Peyer's patch (tissue), 4 donors: ENCODE results near the gene ZDHHC24.

ENCODE experiments used
- POLR2A ChIP-seq, 2 donors: fragments of 450-650 bp; IDR thresholded peaks; one replicate each; pipeline ENCODE4 v1.5.1; 2017; ENCODE audit warnings: antibody characterized with exemption in 2 of 2, mild to moderate bottlenecking in 2 of 2, moderate library complexity in 2 of 2
- TF ChIP-seq, protein P1 (sequence below), 6 experiments: fragments of 450-650 bp in 4 of 6; fragments of 200-600 bp in 2 of 6; sonication (generic) in 1 of 6; IDR thresholded peaks; one replicate each; pipeline ENCODE4 v1.5.1; 2017 to 2019; ENCODE audit warnings: antibody characterized with exemption in 6 of 6, mild to moderate bottlenecking in 3 of 6, moderate library complexity in 1 of 6

DNA sequence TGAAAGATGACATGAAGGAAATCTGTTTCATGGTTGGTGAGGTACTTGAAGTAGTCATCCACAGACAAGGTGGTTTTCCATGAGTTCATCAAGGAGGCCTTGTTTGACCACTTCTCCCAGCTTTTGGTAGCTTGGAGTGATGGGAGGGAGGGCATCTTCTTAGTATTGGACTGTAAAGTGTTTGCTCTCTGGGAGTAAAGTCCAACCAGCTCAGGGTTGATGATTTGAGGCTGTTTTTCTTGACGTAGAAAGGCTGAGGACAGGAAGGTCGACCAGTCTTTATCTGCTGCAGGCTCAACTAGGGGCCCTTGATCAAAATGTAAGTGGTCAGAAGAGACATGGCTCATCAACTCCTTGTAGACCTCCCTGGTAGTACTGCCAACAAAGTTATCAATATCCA is 45.3 kb upstream of the ZDHHC24 start:
- TF ChIP-seq POLR2A (IDR thresholded peaks at IDR 0.05), result no peak
- TF ChIP-seq, protein P1, sequence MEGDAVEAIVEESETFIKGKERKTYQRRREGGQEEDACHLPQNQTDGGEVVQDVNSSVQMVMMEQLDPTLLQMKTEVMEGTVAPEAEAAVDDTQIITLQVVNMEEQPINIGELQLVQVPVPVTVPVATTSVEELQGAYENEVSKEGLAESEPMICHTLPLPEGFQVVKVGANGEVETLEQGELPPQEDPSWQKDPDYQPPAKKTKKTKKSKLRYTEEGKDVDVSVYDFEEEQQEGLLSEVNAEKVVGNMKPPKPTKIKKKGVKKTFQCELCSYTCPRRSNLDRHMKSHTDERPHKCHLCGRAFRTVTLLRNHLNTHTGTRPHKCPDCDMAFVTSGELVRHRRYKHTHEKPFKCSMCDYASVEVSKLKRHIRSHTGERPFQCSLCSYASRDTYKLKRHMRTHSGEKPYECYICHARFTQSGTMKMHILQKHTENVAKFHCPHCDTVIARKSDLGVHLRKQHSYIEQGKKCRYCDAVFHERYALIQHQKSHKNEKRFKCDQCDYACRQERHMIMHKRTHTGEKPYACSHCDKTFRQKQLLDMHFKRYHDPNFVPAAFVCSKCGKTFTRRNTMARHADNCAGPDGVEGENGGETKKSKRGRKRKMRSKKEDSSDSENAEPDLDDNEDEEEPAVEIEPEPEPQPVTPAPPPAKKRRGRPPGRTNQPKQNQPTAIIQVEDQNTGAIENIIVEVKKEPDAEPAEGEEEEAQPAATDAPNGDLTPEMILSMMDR (IDR thresholded peaks at IDR 0.05), result no peak
